Amygdala (tissue), 56 donors: ENCODE results near the gene KRT71.
A peak's percentile ranks its signal among the peaks of the same experiment; 100 is the strongest.
"Not testable (repeated sequence)": the region's sequence is repeated elsewhere in the genome, so short reads cannot be mapped to it uniquely, and the experiment has no call there.

ENCODE experiments used
- DNase-seq, 56 donors: peaks; one replicate each; lab custom pipeline; 2025; lab: John Stamatoyannopoulos, UW

The KRT71 gene

DNA sequence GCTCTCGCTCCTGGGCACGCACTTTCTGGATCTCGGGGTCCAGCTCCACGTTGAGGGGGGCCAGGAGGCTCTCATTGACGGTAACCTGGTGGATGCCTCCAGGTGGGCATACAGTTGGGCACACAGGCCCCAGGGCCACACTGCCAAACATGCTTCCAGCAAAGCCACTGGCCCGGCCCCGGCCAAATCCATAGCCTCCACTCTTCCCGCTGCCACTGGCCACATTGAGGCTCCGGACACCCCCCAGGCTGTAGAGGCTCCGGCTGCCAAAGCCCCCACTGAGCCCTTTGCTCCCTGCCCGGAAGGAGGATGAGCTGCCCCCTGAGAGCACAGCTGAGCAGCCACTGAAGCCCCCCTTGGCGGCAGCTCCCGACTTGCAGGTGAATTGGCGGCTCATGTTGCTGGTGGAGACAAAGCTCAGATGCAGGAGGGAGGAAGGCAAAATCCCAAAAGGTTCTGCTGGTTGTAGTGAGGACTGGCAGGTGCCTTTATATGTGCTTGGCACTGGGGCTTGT lies at the start of gene KRT71:
Gene KRT71, minus strand, starts transcription at position 465 of the 515 bp plus-strand sequence. Its CDS starts 68 bp downstream, at position 397.
- DNase-seq = no peak

GRCh38 chr12:52602552-52602951 lies 49.6 kb upstream of the KRT71 start:
- no peak for DNase-seq

DNA sequence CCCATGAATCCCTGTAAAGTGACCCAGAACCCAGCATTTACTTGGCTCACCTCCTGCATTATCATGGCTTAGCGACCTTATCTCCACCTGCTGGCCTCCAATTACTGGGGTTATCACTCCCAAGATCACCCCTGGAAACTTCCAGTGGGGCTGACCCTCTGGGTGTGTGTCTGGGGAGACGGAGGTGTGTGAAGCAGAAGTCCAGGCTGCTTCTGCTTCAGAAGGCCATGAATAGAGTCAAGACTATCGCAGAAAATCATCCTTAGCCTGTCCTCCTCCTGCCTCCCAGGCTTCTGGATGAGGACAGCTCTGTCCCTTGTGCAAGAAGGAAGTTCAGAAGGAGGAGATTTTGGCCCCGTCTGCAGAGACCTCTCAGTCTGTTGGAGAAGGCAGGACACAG lies 48.7 kb upstream of the KRT71 start:
- no peak for DNase-seq

GRCh38 chr12:52600941-52601481 lies 48.1 kb upstream of the KRT71 start, which contains the start of gene KRT72:
TSS of gene KRT72 (minus strand) at chr12:52601463. CDS start at chr12:52601452, 11 bp downstream.
- DNase-seq = no peak

DNA sequence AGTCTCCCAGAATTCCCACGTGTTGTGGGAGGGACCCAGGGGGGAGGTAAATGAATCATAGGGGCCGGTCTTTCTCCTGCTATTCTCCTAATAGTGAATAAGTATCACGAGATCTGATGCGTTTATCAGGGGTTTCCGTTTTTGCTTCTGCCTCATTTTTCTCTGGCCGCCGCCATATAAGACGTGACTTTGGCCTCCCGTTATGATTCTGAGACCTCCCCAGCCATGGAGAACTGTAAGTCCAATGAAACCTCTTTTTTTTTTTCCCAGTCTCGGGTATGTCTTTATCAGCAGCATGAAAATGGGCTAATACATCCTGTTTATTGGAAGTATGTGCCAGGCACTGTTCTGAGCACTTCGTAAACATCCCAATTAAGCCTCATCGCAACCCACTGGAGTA lies 47.5 kb upstream of the KRT71 start:
- no peak for DNase-seq

- DNase-seq = no peak
Measured at GRCh38 chr12:52600071-52600470, 47.1 kb upstream of the KRT71 start.

DNA sequence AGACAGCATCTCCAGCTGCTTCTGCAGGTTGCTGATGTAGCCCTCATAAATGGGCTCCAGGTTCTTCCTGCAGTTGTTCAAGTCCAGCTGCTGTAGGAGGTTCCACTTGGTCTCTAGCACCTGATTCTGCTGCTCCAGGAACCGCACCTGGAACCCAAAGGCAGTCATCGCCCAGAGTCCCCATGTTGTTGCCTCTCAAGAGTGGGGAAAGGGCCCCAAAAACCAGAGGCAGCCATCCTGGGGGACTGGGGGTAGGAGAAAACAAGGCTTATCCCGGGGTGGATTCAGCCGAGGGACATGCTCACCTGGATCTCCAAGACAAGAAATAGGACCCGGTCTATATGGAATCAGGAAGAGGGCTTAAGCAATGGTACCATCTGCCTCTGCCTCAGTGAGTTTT lies 46.0 kb upstream of the KRT71 start:
- no peak for DNase-seq

- not testable (repeated sequence) for DNase-seq
Measured at GRCh38 chr12:52594237-52594636, 41.3 kb upstream of the KRT71 start.

DNA sequence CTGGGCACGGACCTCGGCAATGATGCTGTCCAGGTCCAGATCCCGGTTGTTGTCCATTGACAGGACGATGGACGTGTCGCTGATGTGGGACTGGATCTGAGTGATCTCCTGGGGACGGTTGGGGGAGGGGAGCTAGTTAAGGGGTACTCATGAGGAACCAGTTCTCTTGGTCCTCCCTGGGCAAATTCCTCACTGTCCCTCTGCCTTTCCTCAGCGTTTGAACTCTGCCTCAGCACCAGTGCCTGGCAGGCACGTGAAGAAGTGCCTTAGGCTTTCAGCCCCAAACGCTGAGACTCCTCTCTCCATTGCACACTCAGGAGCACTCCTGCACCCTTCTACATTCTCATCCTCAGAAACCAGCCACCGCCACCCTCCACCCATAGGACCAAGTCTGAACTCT lies 38.6 kb upstream of the KRT71 start:
- DNase-seq = no peak

GRCh38 chr12:52590021-52590420 lies 37.1 kb upstream of the KRT71 start:
- DNase-seq = no peak

- no peak for DNase-seq
Measured at GRCh38 chr12:52587563-52587962, 34.6 kb upstream of the KRT71 start.

DNA sequence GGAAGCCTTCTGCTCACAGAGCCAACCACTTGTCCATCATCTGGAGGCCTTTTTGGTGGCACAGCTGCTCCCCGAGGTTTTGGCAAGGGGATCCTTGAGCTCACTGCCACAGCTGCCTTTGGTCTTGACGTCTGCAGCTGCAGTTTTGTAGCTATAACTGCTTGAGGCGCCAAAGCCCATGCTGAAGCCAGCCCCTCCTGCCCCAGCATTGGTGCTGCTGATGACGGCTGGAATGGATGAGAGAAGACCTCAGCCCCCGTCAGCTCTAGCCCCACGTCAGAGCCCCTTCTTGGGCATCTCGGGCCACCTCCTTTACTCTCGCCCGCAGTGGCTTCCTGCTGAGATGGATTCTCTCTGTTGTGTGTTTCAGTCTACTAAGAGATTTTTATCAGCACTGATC lies 33.0 kb upstream of the KRT71 start:
- DNase-seq = no peak

GRCh38 chr12:52585066-52585465 lies 32.1 kb upstream of the KRT71 start:
- DNase-seq = no peak

GRCh38 chr12:52584156-52584682 lies 31.3 kb upstream of the KRT71 start:
- no peak for DNase-seq

GRCh38 chr12:52582971-52583456 lies 30.1 kb upstream of the KRT71 start:
- DNase-seq = peak in 31 of 56 donors; percentile 4 to 60 (median 28)

GRCh38 chr12:52582486-52582885 lies 29.5 kb upstream of the KRT71 start:
- no peak for DNase-seq

- DNase-seq = no peak
Measured at GRCh38 chr12:52581481-52581880, 28.5 kb upstream of the KRT71 start.

DNA sequence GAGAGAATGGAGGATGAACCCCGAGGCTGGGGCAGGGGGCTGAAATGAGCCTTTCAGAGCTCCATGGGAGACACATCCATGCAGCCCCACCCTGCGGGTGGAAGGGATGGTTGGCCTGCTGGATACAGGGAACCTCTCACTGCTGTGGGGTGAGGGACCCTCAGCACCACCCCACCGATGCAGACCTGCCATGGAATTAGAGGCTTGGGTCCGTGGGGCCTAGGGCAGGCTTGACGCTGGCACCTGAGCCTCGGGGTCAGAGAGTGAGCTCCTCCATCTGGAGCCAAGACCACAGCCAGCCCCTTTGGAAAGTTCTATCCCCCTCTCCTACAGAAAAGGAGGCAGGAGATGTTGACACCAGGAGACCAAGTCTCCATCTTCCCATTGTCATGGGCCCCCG lies 28.1 kb upstream of the KRT71 start:
- DNase-seq = no peak

- no peak for DNase-seq
Measured at GRCh38 chr12:52580496-52580895, 27.6 kb upstream of the KRT71 start.

- no peak for DNase-seq
Measured at GRCh38 chr12:52579468-52580465, 26.8 kb upstream of the KRT71 start.

- no peak for DNase-seq
Measured at GRCh38 chr12:52578469-52578868, 25.5 kb upstream of the KRT71 start.
